Epithelial cell of proximal tubule (primary cell): ENCODE measurements around the gene HM13. TPM values are rescaled to one million over a fixed set of nuclear protein-coding genes. Genes with fewer than 3 reads are reported as not detected.

Experiments
- DNase-seq: peaks from one replicate; pipeline ENCODE4 v3.0.0-alpha.2; 2011; ENCODE audit warnings: low read depth
- H3K4me3 ChIP-seq: 2 replicates; pipeline ENCODE4 v1.5.1; 2011; ENCODE audit warnings: low read depth, mild to moderate bottlenecking, low read length
- total RNA-seq: library from RNA; depleted of rRNA; stranded (reverse); fragments of >200 nt; gene quantifications from 2 replicates; pipeline ENCODE4 v1.2.3, GENCODE V29; 2015
- TF ChIP-seq, protein P1 (sequence below): conservative IDR thresholded peaks from 2 replicates; pipeline ENCODE4 v1.5.1; 2012; ENCODE audit warnings: low read depth, mild to moderate bottlenecking, low read length

HM13 gene
- total RNA-seq, 1 donor from 2014 or later = 61.1 TPM

DNA sequence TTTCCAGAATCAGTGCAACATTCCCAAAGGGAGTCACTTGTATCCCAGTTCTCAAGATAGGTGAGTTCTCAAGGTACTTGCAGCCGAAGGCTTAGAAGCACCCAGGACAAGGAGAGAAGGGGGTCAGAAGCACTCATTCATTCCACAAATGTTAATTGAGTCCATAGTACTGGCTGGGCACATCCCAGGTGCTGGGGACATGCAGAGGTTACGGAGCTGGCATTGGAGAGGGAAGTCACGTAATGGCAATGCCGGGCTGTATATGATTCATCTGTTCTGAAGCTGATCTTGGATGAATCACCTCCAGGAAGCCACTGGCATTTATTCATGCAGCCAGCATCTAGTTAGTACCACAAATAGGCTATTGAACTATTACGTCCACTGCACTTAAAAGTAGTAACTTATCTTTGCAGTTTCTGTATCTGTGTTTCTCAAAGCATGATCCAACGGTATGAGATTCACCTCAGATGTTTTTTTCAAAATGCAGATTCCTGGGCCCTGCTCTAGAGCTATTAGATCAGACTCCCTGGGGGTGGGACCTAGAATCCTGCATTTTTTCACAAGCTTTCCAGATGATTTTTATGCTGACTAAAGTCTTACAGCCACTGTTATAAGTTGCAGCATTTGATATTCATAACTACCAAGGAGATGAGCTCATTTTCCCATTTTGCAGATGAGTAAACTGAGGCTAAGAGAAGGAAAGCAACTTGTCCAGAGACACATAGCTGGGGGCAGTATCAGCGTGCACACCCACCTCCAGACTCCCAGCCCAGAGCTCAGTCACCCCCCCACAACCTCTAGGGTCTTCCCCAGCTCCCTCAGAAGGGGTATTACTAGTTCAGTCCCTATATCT lies 46.7 kb downstream of the HM13 start:
- DNase-seq = peak; percentile 90
- H3K4me3 ChIP-seq = no peak overlapping the region
- TF ChIP-seq, protein P1, sequence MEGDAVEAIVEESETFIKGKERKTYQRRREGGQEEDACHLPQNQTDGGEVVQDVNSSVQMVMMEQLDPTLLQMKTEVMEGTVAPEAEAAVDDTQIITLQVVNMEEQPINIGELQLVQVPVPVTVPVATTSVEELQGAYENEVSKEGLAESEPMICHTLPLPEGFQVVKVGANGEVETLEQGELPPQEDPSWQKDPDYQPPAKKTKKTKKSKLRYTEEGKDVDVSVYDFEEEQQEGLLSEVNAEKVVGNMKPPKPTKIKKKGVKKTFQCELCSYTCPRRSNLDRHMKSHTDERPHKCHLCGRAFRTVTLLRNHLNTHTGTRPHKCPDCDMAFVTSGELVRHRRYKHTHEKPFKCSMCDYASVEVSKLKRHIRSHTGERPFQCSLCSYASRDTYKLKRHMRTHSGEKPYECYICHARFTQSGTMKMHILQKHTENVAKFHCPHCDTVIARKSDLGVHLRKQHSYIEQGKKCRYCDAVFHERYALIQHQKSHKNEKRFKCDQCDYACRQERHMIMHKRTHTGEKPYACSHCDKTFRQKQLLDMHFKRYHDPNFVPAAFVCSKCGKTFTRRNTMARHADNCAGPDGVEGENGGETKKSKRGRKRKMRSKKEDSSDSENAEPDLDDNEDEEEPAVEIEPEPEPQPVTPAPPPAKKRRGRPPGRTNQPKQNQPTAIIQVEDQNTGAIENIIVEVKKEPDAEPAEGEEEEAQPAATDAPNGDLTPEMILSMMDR = no peak

DNA sequence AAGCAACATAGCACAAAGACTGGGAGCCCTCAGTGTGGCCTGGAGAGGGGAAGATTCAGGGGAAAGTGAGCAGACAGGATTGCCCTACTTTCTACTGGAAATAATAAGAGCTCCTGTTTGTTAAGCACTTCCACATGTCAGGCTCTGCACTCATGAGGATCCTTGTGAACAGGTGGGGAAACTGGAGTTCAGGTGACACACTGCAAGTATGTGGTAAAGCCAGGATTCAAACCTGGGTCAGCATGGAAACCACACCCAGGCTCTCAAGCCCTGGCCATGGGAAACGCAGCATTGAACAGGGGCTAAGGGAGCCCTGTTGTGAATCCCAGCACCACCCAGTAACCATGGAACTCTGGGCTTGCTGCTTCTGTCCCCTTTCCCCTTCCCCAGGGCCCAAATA lies 48.0 kb downstream of the HM13 start:
- H3K4me3 ChIP-seq = no peak overlapping the region
- TF ChIP-seq, protein P1 = no peak
- no peak for DNase-seq

DNA sequence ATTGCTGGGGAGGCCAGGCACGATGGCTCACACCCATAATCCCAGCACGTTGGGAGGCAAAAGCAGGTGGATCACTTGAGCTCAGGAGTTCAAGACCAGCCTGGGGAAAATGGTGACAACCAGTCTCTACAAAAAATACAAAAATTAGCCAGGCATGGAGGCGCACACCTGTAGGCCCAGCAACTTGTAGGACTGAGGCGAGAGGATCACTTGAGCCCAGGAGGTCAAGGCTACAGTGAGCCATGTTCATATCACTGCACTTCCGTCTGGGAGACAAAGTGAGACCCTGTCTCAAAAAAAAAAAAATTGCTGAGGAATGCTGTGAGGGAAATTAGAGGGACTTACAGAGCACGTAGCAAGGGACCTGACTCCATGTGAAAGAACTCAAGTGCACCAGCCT lies 50.0 kb downstream of the HM13 start:
- H3K4me3 ChIP-seq = no peak overlapping the region
- TF ChIP-seq, protein P1 = no peak
- no peak for DNase-seq

DNA sequence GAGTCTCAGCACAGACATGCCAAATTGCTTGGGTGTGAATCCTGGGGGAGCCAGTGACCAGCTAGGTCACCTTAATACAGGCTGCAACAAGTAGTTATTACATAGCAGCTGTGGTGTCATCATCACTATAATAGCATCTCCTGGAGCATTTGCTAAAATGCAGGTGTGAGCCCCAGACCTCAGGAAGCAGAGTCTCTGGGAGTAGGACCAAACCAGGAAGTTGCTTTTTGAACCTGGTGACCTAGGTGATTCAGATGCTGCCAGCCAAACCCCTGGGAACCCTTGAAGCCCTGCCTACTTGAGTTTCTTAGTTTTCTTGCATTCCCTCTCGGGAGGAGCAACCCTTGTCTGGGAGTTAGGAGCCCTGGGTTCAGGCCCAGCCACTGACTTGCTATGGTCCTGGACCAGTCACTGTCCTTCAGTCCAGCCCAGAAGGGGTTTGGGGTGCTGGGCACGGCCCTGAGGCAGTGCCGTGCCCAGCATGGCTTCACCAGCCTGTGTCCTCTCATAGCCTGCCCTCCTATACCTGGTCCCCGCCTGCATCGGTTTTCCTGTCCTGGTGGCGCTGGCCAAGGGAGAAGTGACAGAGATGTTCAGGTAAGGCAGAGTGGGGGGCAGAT lies 51.6 kb downstream of the HM13 start:
- no peak for DNase-seq
- TF ChIP-seq, protein P1 = no peak

DNA sequence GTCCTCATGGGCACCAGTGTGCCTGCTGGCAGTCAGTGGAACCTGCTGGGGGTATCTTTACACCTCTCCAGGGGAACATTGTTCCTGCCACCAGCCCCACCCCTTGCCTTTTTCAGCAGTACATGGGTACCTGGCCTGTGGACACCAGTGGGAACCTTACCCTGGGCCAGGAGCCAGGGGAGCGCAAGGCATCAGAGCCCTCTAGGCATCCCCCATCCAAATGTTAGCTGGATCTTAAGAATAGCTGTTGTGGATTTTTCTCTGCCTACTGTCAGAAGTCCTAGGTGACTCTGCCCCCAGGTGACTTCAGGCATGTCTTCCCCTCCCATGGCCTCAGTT lies 52.0 kb downstream of the HM13 start:
- TF ChIP-seq, protein P1 = no peak
- DNase-seq = no peak
- H3K4me3 ChIP-seq = no peak overlapping the region

More for the DNA sequence above, 51.6 kb downstream of the HM13 start:
- H3K4me3 ChIP-seq = no peak overlapping the region

DNA sequence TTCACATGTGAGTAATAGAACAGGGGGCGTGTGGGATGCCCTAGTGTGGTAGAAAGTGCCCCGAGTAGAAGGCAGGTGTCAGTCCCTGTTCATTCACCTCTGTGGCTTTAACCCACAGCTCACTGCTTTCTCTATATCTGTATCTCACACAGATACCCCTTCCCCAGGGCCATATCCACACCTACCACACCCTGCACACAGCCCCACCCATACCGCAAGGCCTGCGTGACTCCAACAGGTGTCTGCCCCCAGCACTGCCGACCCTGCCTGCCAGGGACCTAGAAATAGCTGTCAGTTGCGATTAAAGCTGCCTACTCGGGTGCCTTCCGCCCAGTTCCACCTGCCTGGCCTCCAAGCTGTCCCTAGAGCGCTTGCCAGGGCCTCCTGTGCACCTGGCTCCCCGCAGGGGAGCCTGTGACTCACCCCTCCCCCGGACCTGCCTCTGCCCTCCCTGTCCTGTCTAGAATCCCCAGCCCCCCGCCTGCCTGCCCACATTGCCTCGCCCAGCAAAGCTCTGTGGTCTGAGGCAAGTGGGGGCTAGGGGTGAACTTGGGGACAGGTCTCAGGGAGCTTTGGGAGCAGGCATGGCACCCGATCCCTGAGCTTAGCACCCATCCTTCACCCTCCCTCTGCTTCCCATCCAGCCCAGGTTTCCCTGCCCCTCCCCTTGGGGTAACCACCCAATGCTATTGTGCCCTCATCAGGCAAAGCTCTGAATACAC lies 52.6 kb downstream of the HM13 start:
- DNase-seq = no peak
- TF ChIP-seq, protein P1 = no peak
- H3K4me3 ChIP-seq = no peak overlapping the region
